IMR-90 (cell line): ENCODE results near the gene PSAPL1. TPM values are rescaled to one million over a fixed set of nuclear protein-coding genes. Genes with fewer than 3 reads are reported as not detected.

Experiments used
- ATAC-seq: fragments of 200-7000 bp; cut with Tn5 transposase; 2 replicates; pipeline ENCODE4 v1.9.1; 2020; ENCODE audit warnings: low read depth, mild to moderate bottlenecking, moderate library complexity
- BruUV-seq: library from RNA; stranded (reverse); fragments of 400-500 nt; replicated peaks from 2 replicates; lab custom pipeline; 2021; lab: Mats Ljungman, UMichigan
- CTCF ChIA-PET: fragments of 300-600 bp; formaldehyde crosslinking; extraction: SDS; loops from one replicate; lab custom pipeline; 2021; ENCODE audit warnings: antibody characterized with exemption; lab: Yijun Ruan, JAX
- POLR2A ChIA-PET: fragments of 300-600 bp; sonication (Branson Sonifier 250); formaldehyde crosslinking; loops from one replicate; lab custom pipeline; 2022; ENCODE audit warnings: antibody characterized with exemption; ENCODE audit not compliant: unreplicated experiment; lab: Charles Lee
- DNase-seq: peaks from one replicate; pipeline ENCODE4 v3.0.0; 2013
- H2AFZ ChIP-seq: replicated peaks from 2 replicates; pipeline ENCODE3; 2013; ENCODE audit warnings: low read length, mild to moderate bottlenecking; ENCODE audit not compliant: poor library complexity
- H2AK5ac ChIP-seq: 2 replicates; pipeline ENCODE4 v1.6.1; 2013; ENCODE audit warnings: low read depth, low read length, inconsistent platforms
- H2AK9ac ChIP-seq: replicated peaks from 2 replicates; pipeline ENCODE3; 2013; ENCODE audit warnings: mild to moderate bottlenecking, low read depth, low read length, moderate library complexity; ENCODE audit not compliant: poor library complexity
- H2BK120ac ChIP-seq: 2 replicates; pipeline ENCODE4 v1.6.1; 2013; ENCODE audit warnings: low read depth, low read length, inconsistent platforms
- H2BK15ac ChIP-seq: 3 replicates; pipeline ENCODE4 v1.6.1; 2013; ENCODE audit warnings: low read depth, low read length, inconsistent platforms
- H2BK20ac ChIP-seq: 2 replicates; pipeline ENCODE4 v1.6.1; 2013; ENCODE audit warnings: low read depth, mild to moderate bottlenecking, inconsistent platforms, low read length, moderate library complexity
- H2BK5ac ChIP-seq: 2 replicates; pipeline ENCODE4 v1.6.1; 2013; ENCODE audit warnings: mild to moderate bottlenecking, low read depth, low read length, inconsistent platforms; ENCODE audit not compliant: poor library complexity, severe bottlenecking
- H3K14ac ChIP-seq: replicated peaks from 2 replicates; pipeline ENCODE4 v1.6.1; 2013; ENCODE audit warnings: low read depth, low read length, inconsistent platforms
- H3K18ac ChIP-seq: 2 replicates; pipeline ENCODE4 v1.6.1; 2013; ENCODE audit warnings: low read depth, low read length, control low read depth
- H3K23ac ChIP-seq: 2 replicates; pipeline ENCODE4 v1.6.1; 2013; ENCODE audit warnings: low read depth, low read length, inconsistent platforms
- H3K27ac ChIP-seq: 2 replicates; pipeline ENCODE4 v1.5.1; 2013; ENCODE audit warnings: mild to moderate bottlenecking, control low read depth, low read length; ENCODE audit not compliant: insufficient read depth
- H3K27me3 ChIP-seq: 2 replicates; pipeline ENCODE4 v1.6.1; 2013; ENCODE audit warnings: low read length; ENCODE audit not compliant: control insufficient read depth, insufficient read depth
- H3K36me3 ChIP-seq: 2 replicates; pipeline ENCODE4 v1.6.1; 2013; ENCODE audit warnings: low read length, mixed read lengths; ENCODE audit not compliant: control insufficient read depth, insufficient read depth
- H3K4ac ChIP-seq: 2 replicates; pipeline ENCODE4 v1.6.1; 2013; ENCODE audit warnings: low read depth, low read length, inconsistent platforms
- H3K4me1 ChIP-seq: 2 replicates; pipeline ENCODE4 v1.6.1; 2013; ENCODE audit warnings: low read length, mixed read lengths; ENCODE audit not compliant: control insufficient read depth, insufficient read depth
- H3K4me2 ChIP-seq: 2 replicates; pipeline ENCODE4 v1.6.1; 2013; ENCODE audit warnings: low read depth, mild to moderate bottlenecking, control low read depth, low read length, moderate library complexity
- H3K4me3 ChIP-seq: 2 replicates; pipeline ENCODE4 v1.5.1; 2013; ENCODE audit warnings: low read depth, mild to moderate bottlenecking, control low read depth, low read length, moderate library complexity; ENCODE audit not compliant: insufficient read depth
- H3K56ac ChIP-seq: 2 replicates; pipeline ENCODE4 v1.6.1; 2013; ENCODE audit warnings: low read length, inconsistent platforms; ENCODE audit not compliant: insufficient read depth; ENCODE audit errors: extremely low read depth
- H3K79me1 ChIP-seq, 2 experiments: 2 replicates each; pipeline ENCODE4 v1.6.1; 2013; ENCODE audit warnings: low read length in 2 of 2, inconsistent platforms in 1 of 2, low read depth in 1 of 2
- H3K9ac ChIP-seq: 2 replicates; pipeline ENCODE4 v1.6.1; 2013; ENCODE audit warnings: low read depth, low read length, control low read depth
- H3K9me1 ChIP-seq: 2 replicates; pipeline ENCODE4 v1.6.1; 2013; ENCODE audit warnings: low read length, inconsistent platforms; ENCODE audit not compliant: insufficient read depth
- H3K9me3 ChIP-seq: 2 replicates; pipeline ENCODE4 v1.6.1; 2013; ENCODE audit warnings: low read length; ENCODE audit not compliant: control insufficient read depth, insufficient read depth
- H4K20me1 ChIP-seq: 2 replicates; pipeline ENCODE4 v1.6.1; 2013; ENCODE audit warnings: low read length, inconsistent platforms; ENCODE audit not compliant: insufficient read depth
- H4K5ac ChIP-seq: 2 replicates; pipeline ENCODE4 v1.6.1; 2013; ENCODE audit warnings: mild to moderate bottlenecking, low read depth, low read length, control low read depth
- H4K8ac ChIP-seq, 2 experiments: 2 replicates each; pipeline ENCODE4 v1.6.1; 2013; ENCODE audit warnings: low read depth in 2 of 2, low read length in 2 of 2, control low read depth in 1 of 2, inconsistent platforms in 1 of 2
- H4K91ac ChIP-seq: 2 replicates; pipeline ENCODE4 v1.6.1; 2013; ENCODE audit warnings: low read depth, low read length, inconsistent platforms; ENCODE audit not compliant: insufficient read depth
- BHLHE40 ChIP-seq: fragments of 150-350 bp; IDR thresholded peaks from 2 replicates; pipeline ENCODE4 v1.6.1; 2016; ENCODE audit warnings: mild to moderate bottlenecking, low read depth, low read length
- CEBPB ChIP-seq: IDR thresholded peaks from 2 replicates; pipeline ENCODE4 v1.6.1; 2012; ENCODE audit warnings: low read depth, low read length, improper control_type of control experiment
- CHD1 ChIP-seq: IDR thresholded peaks from 2 replicates; pipeline ENCODE4 v1.6.1; 2012; ENCODE audit warnings: low read depth, low read length, improper control_type of control experiment
- FOS ChIP-seq: fragments of 150-350 bp; IDR thresholded peaks from 2 replicates; pipeline ENCODE4 v1.6.1; 2016; ENCODE audit warnings: low read depth, low read length
- MAFK ChIP-seq: IDR thresholded peaks from 2 replicates; pipeline ENCODE4 v1.6.1; 2012; ENCODE audit warnings: low read depth, low read length, improper control_type of control experiment
- MAZ ChIP-seq: IDR thresholded peaks from 2 replicates; pipeline ENCODE4 v1.6.1; 2012; ENCODE audit warnings: low read depth, mild to moderate bottlenecking, low read length, improper control_type of control experiment, moderate library complexity, borderline replicate concordance
- MXI1 ChIP-seq: IDR thresholded peaks from 2 replicates; pipeline ENCODE4 v1.6.1; 2012; ENCODE audit warnings: low read depth, mild to moderate bottlenecking, low read length, moderate library complexity, borderline replicate concordance
- RAD21 ChIP-seq: IDR thresholded peaks from 2 replicates; pipeline ENCODE4 v1.6.1; 2012; ENCODE audit warnings: low read length, improper control_type of control experiment
- RCOR1 ChIP-seq: IDR thresholded peaks from 2 replicates; pipeline ENCODE4 v1.6.1; 2012; ENCODE audit warnings: mild to moderate bottlenecking, low read length, improper control_type of control experiment; ENCODE audit not compliant: insufficient replicate concordance
- RFX5 ChIP-seq: IDR thresholded peaks from 2 replicates; pipeline ENCODE4 v1.8.0; 2012; ENCODE audit warnings: low read depth, mild to moderate bottlenecking, low read length, moderate library complexity
- SMC3 ChIP-seq: fragments of 150-350 bp; IDR thresholded peaks from 2 replicates; pipeline ENCODE4 v1.6.1; 2016; ENCODE audit warnings: low read depth, mild to moderate bottlenecking, antibody characterized with exemption, low read length, moderate library complexity
- WGBS, 2 experiments: methylation state at CpG; one replicate each; pipeline versions ENCODE4 v1.1.5 to v1.1.7; 2013; ENCODE audit warnings: missing lambda C conversion rate in 2 of 2; ENCODE audit not compliant: insufficient read length in 1 of 2; ENCODE audit errors: extremely low coverage in 2 of 2; 5-methylcytosine and 5-hydroxymethylcytosine counted together
- dilution Hi-C: fragments of 300-500 bp; cut with HindIII; formaldehyde crosslinking; loops from one replicate; pipeline ENCODE4 v1.14.3; 2018; ENCODE audit warnings: low sequenced_read_pairs; ENCODE audit not compliant: unreplicated experiment
- in situ Hi-C: fragments of 300-500 bp; cut with MboI; formaldehyde crosslinking; loops from 3 replicates; pipeline ENCODE4 v1.14.3; 2019; ENCODE audit warnings: low sequenced_read_pairs, inconsistent platforms, mixed read lengths
- intact Hi-C: fragments of 100-400 bp; cut with micrococcal nuclease; formaldehyde crosslinking; loops from 2 replicates; pipeline ENCODE4 v1.10.0; 2022
- polyA plus RNA-seq, 3 experiments: library from polyadenylated mRNA; depleted of rRNA; stranded (reverse); fragments of >200 nt; gene quantifications; 2 replicates each; pipeline ENCODE4 v1.2.3, GENCODE V29; 2012; ENCODE audit warnings: low replicate concordance in 1 of 3
- total RNA-seq: library from RNA; depleted of rRNA; stranded (reverse); fragments of >200 nt; gene quantifications from 2 replicates; pipeline ENCODE4 v1.2.3, GENCODE V29; 2012
- TF ChIP-seq, protein P1 (sequence below): fragments of 150-350 bp; IDR thresholded peaks from 2 replicates; pipeline ENCODE4 v1.6.1; 2016; ENCODE audit warnings: low read depth, mild to moderate bottlenecking, low read length, moderate library complexity, borderline replicate concordance
- TF ChIP-seq, protein P2 (sequence below): conservative IDR thresholded peaks from 2 replicates; pipeline ENCODE4 v1.5.1; 2012; ENCODE audit warnings: mild to moderate bottlenecking, low read depth, low read length, improper control_type of control experiment
- TF ChIP-seq, protein P3 (sequence below): fragments of 150-350 bp; IDR thresholded peaks from 2 replicates; pipeline ENCODE4 v1.6.1; 2017; ENCODE audit warnings: mild to moderate bottlenecking, antibody characterized with exemption, low read length, low read depth

The PSAPL1 gene
- total and polyA plus RNA-seq, 2 of the 4 experiments (the other 2 are of a cell fraction), result not detected

DNA sequence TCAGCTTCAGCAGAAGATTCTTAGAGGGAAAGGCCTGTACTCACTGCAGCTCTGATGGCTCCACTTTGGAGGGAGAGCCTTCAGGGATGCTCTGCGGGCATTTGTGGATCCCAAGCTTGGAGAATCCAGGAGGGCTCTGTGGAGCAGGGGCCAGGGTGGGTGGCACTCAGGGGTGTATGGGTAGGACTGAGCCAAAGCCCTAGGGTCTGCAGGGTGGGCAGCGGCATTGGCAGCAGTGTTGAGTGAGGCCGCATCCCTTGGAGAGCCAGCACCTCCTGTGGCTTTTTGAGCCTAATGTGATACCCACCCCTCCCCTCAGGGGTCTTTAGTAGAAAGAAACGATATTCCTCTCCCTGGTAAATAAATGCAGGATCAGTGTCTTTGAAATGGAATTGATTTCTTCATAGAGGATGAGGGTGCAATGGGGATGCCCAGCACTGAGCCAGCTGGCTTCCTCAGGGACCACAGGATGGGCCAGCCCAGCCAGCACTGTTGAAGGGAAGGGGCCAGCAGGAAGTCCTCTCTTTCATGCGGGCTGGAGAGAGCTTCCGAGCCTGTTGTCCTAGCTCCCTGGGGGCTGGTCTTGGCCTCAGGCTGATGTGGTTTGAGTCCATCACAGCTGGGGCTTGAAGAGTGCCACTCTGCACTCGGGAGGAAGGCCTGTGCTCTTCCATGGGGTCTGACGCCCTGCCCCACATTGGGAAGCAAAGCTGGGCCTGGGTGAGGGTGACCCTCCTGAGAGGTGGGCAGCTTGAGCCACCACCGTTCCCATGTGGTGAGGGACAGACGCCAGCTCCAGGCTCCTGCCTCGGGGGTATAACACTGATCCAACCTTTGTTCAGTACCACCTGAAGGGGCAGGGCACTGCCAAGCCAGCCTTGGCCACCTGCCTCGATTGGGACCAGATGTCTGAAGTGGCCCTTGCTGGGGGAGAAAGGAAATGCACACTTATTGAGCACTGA, 49.5 kb downstream of the PSAPL1 start:
- Histone ChIP-seq H3K9me3 (no peaks in the 10 kb centered on the region), H4K20me1 (no peaks in the 10 kb centered on the region; the same call in 1 of the 2 replicates), H3K14ac (no peak overlapping the region), H3K36me3 (no peaks in the 10 kb centered on the region), H2BK5ac (no peak overlapping the region), H3K9me1 (no peaks in the 10 kb centered on the region), H4K5ac (no peak overlapping the region), H3K18ac (no peak overlapping the region), H2BK20ac (no peak overlapping the region), H3K27ac (no peak overlapping the region), H3K79me1 (no peaks in the 10 kb centered on the region), H2BK120ac (no peak overlapping the region), H3K56ac (no peak overlapping the region), H4K91ac (no peak overlapping the region), H3K4me3 (no peak overlapping the region), H2AK5ac (no peak overlapping the region), H2BK15ac (no peak overlapping the region), H2AFZ (no peak overlapping the region), H3K9ac (no peak overlapping the region), H3K27me3 (peaks cover 19% of the 10 kb centered on the region), H3K23ac (no peak overlapping the region), H3K4me2 (no peak overlapping the region), H2AK9ac (no peak overlapping the region), H4K8ac (no peak overlapping the region), H3K4me1 (no peaks in the 10 kb centered on the region), H3K4ac (no peak overlapping the region)
- intact Hi-C loops (no loop called here), dilution Hi-C loops (no loop called here), in situ Hi-C loops (no loop called here)
- no TSS peak for BruUV-seq
- ChIA-PET POLR2A (no interaction called here), CTCF (no interaction called here)
- WGBS, 2 experiments, result 47% methylated on average over 3 of the region's 12 CpGs; no CpG with 5 or more reads in 1 of the 2 experiments
- DNase-seq, result no peak
- no peak for ATAC-seq
- no peak for TF ChIP-seq RFX5
- no peak for TF ChIP-seq RAD21
- no peak for TF ChIP-seq BHLHE40
- no peak for TF ChIP-seq SMC3
- TF ChIP-seq, protein P1, sequence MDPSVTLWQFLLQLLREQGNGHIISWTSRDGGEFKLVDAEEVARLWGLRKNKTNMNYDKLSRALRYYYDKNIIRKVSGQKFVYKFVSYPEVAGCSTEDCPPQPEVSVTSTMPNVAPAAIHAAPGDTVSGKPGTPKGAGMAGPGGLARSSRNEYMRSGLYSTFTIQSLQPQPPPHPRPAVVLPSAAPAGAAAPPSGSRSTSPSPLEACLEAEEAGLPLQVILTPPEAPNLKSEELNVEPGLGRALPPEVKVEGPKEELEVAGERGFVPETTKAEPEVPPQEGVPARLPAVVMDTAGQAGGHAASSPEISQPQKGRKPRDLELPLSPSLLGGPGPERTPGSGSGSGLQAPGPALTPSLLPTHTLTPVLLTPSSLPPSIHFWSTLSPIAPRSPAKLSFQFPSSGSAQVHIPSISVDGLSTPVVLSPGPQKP, result no peak
- TF ChIP-seq MAFK, result no peak
- no peak for TF ChIP-seq RCOR1
- no peak for TF ChIP-seq CEBPB
- TF ChIP-seq MAZ, result no peak
- TF ChIP-seq FOS, result no peak
- TF ChIP-seq MXI1, result no peak
- TF ChIP-seq, protein P2, sequence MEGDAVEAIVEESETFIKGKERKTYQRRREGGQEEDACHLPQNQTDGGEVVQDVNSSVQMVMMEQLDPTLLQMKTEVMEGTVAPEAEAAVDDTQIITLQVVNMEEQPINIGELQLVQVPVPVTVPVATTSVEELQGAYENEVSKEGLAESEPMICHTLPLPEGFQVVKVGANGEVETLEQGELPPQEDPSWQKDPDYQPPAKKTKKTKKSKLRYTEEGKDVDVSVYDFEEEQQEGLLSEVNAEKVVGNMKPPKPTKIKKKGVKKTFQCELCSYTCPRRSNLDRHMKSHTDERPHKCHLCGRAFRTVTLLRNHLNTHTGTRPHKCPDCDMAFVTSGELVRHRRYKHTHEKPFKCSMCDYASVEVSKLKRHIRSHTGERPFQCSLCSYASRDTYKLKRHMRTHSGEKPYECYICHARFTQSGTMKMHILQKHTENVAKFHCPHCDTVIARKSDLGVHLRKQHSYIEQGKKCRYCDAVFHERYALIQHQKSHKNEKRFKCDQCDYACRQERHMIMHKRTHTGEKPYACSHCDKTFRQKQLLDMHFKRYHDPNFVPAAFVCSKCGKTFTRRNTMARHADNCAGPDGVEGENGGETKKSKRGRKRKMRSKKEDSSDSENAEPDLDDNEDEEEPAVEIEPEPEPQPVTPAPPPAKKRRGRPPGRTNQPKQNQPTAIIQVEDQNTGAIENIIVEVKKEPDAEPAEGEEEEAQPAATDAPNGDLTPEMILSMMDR, result no peak
- TF ChIP-seq, protein P3, sequence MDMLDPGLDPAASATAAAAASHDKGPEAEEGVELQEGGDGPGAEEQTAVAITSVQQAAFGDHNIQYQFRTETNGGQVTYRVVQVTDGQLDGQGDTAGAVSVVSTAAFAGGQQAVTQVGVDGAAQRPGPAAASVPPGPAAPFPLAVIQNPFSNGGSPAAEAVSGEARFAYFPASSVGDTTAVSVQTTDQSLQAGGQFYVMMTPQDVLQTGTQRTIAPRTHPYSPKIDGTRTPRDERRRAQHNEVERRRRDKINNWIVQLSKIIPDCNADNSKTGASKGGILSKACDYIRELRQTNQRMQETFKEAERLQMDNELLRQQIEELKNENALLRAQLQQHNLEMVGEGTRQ, result no peak
- no peak for TF ChIP-seq CHD1
